ENCODE data around the gene NFATC2.

DNA sequence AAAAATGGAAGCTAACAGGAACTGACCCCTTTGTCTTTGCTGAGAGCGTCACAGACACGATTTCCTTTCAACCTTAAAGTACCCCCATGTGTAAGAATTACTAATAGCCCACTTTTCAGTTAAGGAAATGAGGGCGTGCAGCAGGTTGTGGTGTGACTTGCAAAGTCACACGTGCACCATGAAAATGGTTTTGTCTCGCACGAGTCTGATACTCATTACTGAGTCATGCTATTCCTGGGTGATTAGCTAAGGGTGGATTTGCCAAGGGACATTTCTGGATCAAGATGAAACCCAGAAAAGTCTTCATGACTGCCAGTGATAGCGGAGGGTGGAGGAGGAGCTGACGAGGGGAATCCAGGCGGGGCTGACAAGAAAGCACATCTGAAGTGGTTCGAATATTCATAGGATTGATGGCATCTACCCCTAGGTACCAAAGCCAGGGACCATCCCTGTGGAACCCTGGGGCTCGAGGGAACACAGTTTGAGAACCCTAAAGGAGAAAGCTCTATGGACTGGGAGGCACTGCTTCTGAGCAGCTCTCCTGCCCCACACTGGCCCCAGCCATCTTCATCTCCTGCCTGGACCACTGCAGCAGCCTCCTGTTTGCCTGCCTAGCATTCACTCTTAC is 12.1 kb upstream of the NFATC2 start:
- no peak for TF ChIP-seq CTCF (IDR thresholded peaks at IDR 0.05)
- TF ChIP-seq EP300 (IDR thresholded peaks at IDR 0.05), result no peak
- no peak for TF ChIP-seq POLR2A (IDR thresholded peaks at IDR 0.05)
